Activated gamma-delta T cell treated with anti-CD3 and anti-CD28 coated beads, Interleukin-2, amount 50 U/mL, for 16 hours (primary cell): ENCODE measurements around the gene MAPKBP1.
"Not testable (repeated sequence)": the region's sequence is repeated elsewhere in the genome, so short reads cannot be mapped to it uniquely, and the experiment has no call there.

ENCODE experiments used
- DNase-seq: peaks from one replicate; pipeline ENCODE4 v3.0.0-alpha.2; 2020; ENCODE audit warnings: low read depth

MAPKBP1 gene

GRCh38 chr15:41774062-41774881, at the start of gene MAPKBP1:
Gene MAPKBP1 (plus strand): TSS chr15:41774484. CDS start chr15:41775276, 792 bp downstream.
- peak; percentile 98 for DNase-seq

- no peak for DNase-seq
These were observed 47.1 kb upstream of the MAPKBP1 start for GRCh38 chr15:41727143-41727542.

GRCh38 chr15:41728061-41728460, 46.2 kb upstream of the MAPKBP1 start:
- not testable (repeated sequence) for DNase-seq

GRCh38 chr15:41730543-41730942, 43.7 kb upstream of the MAPKBP1 start:
- no peak for DNase-seq

GRCh38 chr15:41732483-41732882, 41.8 kb upstream of the MAPKBP1 start:
- no peak for DNase-seq

GRCh38 chr15:41734079-41734478, 40.2 kb upstream of the MAPKBP1 start:
- no peak for DNase-seq

- DNase-seq: no peak
These were observed 39.2 kb upstream of the MAPKBP1 start for GRCh38 chr15:41735046-41735445.

GRCh38 chr15:41735492-41735891, 38.8 kb upstream of the MAPKBP1 start:
- DNase-seq: not testable (repeated sequence)

- no peak for DNase-seq
These were observed 27.5 kb upstream of the MAPKBP1 start for GRCh38 chr15:41746802-41747201.

- DNase-seq: no peak
These were observed 18.1 kb upstream of the MAPKBP1 start for GRCh38 chr15:41756198-41756597.

- peak; percentile 27 for DNase-seq
These were observed 1.5 kb upstream of the MAPKBP1 start for GRCh38 chr15:41772720-41773331.

GRCh38 chr15:41773332-41773728, 954 bp upstream of the MAPKBP1 start:
- DNase-seq: no peak

GRCh38 chr15:41773729-41774061, 589 bp upstream of the MAPKBP1 start:
- DNase-seq: no peak

- no peak for DNase-seq
These were observed 666 bp downstream of the MAPKBP1 start for GRCh38 chr15:41774882-41775417.

- no peak for DNase-seq
These were observed 1.4 kb downstream of the MAPKBP1 start for GRCh38 chr15:41775651-41776050.

- DNase-seq: no peak
These were observed 3.2 kb downstream of the MAPKBP1 start for GRCh38 chr15:41777421-41777973.

GRCh38 chr15:41778521-41778920, 4.2 kb downstream of the MAPKBP1 start:
- DNase-seq: no peak

GRCh38 chr15:41779662-41780157, 5.4 kb downstream of the MAPKBP1 start:
- no peak for DNase-seq

- no peak for DNase-seq
These were observed 6.0 kb downstream of the MAPKBP1 start for GRCh38 chr15:41780266-41780665.

GRCh38 chr15:41780727-41781126, 6.4 kb downstream of the MAPKBP1 start:
- no peak for DNase-seq

- no peak for DNase-seq
These were observed 8.3 kb downstream of the MAPKBP1 start for GRCh38 chr15:41782371-41783282.

GRCh38 chr15:41783296-41783695, 9.0 kb downstream of the MAPKBP1 start:
- no peak for DNase-seq
